GM21360 (cell line): ENCODE results near the gene ADIPOR2.
"Not testable (repeated sequence)": the region's sequence is repeated elsewhere in the genome, so short reads cannot be mapped to it uniquely, and the experiment has no call there.

Experiments used
- ATAC-seq: cut with Tn5 transposase; IDR thresholded peaks from one replicate; pipeline ENCODE4 v1.9.1; 2021; ENCODE audit warnings: mild to moderate bottlenecking, moderate library complexity; ENCODE audit not compliant: unreplicated experiment

ADIPOR2 gene

GRCh38 chr12:1731019-1731687, 40.3 kb downstream of the ADIPOR2 start:
- no peak for ATAC-seq

GRCh38 chr12:1731688-1732078, 40.8 kb downstream of the ADIPOR2 start:
- not testable (repeated sequence) for ATAC-seq

- ATAC-seq = no peak
These were observed 42.0 kb downstream of the ADIPOR2 start for GRCh38 chr12:1732914-1733313.

- not testable (repeated sequence) for ATAC-seq
These were observed 42.8 kb downstream of the ADIPOR2 start for GRCh38 chr12:1733712-1734111.

GRCh38 chr12:1737652-1738286, 46.9 kb downstream of the ADIPOR2 start:
- ATAC-seq = no peak

GRCh38 chr12:1738446-1738845, 47.6 kb downstream of the ADIPOR2 start:
- ATAC-seq = no peak

GRCh38 chr12:1739368-1739767, 48.5 kb downstream of the ADIPOR2 start:
- ATAC-seq = no peak

- no peak for ATAC-seq
These were observed 49.5 kb downstream of the ADIPOR2 start for GRCh38 chr12:1740161-1740948.

GRCh38 chr12:1741154-1741949, 50.5 kb downstream of the ADIPOR2 start:
- ATAC-seq = no peak

- ATAC-seq = no peak
These were observed 54.1 kb downstream of the ADIPOR2 start for GRCh38 chr12:1744932-1745331.

- ATAC-seq = no peak
These were observed 56.7 kb downstream of the ADIPOR2 start for GRCh38 chr12:1747609-1748008.

GRCh38 chr12:1749019-1749418, 58.1 kb downstream of the ADIPOR2 start:
- no peak for ATAC-seq

- ATAC-seq = no peak
These were observed 59.4 kb downstream of the ADIPOR2 start for GRCh38 chr12:1750300-1750699.

GRCh38 chr12:1758376-1758775, 67.5 kb downstream of the ADIPOR2 start:
- no peak for ATAC-seq

GRCh38 chr12:1758887-1759286, 68.0 kb downstream of the ADIPOR2 start:
- no peak for ATAC-seq

- ATAC-seq = no peak
These were observed 69.9 kb downstream of the ADIPOR2 start for GRCh38 chr12:1760566-1761382.

- ATAC-seq = no peak
These were observed 71.0 kb downstream of the ADIPOR2 start for GRCh38 chr12:1761857-1762256.

GRCh38 chr12:1763153-1763552, 72.3 kb downstream of the ADIPOR2 start:
- ATAC-seq = no peak

- no peak for ATAC-seq
These were observed 75.2 kb downstream of the ADIPOR2 start for GRCh38 chr12:1766110-1766509.

- ATAC-seq = no peak
These were observed 76.7 kb downstream of the ADIPOR2 start for GRCh38 chr12:1767407-1768090.
